Endometrial microvascular endothelial cells (primary cell): ENCODE results near the gene EBPL. TPM values are rescaled to one million over a fixed set of nuclear protein-coding genes. Genes with fewer than 3 reads are reported as not detected.

ENCODE experiments used
- in situ Hi-C: cut with HindIII; loops from 2 replicates; pipeline ENCODE4 v1.10.0; 2017; ENCODE audit warnings: low sequenced_read_pairs, low pct_unique_long_range_greater_than_20kb; ENCODE audit errors: inconsistent ontology term
- total RNA-seq: library from RNA; depleted of rRNA; stranded (reverse); fragments of >200 nt; gene quantifications from one replicate; pipeline ENCODE4 v1.2.3, GENCODE V29; 2015; ENCODE audit errors: inconsistent ontology term

The EBPL gene
- total RNA-seq, 1 donor from 2014 or later, result 57.3 TPM

DNA sequence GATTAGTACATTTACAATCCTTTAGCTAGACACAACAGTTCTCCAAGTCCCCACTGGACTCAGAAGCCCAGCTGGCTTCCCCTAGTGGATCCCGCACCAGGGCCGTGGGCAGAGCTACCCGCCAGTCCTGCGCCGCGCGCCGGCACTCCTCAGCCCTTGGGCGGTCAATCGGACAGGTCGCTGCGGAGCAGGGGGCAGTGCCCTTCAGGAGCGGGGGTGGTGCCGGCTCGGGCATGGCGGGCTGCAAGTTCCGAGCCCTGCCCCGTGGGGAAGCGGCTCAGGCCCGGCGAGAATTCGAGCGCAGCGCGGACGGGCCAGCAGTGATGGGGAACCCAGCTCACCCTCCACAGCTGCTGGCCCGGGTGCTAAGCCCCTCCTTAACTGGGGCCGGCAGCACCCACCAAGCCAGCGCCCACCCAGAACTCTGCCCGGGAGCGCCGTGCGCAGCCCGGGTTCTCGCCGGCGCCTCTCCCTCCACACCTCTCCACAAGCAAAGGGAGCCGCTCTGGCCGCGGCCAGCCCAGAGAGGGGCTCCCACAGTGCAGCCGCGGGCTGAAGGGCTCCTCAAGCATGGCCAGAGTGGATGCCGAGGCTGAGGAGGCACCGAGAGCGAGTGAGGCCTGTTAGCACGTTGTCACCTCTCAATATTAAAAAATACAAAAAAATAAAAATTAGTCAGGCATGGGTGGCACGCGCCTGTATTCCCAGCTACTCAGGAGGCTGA is 12.9 kb downstream of the EBPL start:
- in situ Hi-C loops, result no loop called here

DNA sequence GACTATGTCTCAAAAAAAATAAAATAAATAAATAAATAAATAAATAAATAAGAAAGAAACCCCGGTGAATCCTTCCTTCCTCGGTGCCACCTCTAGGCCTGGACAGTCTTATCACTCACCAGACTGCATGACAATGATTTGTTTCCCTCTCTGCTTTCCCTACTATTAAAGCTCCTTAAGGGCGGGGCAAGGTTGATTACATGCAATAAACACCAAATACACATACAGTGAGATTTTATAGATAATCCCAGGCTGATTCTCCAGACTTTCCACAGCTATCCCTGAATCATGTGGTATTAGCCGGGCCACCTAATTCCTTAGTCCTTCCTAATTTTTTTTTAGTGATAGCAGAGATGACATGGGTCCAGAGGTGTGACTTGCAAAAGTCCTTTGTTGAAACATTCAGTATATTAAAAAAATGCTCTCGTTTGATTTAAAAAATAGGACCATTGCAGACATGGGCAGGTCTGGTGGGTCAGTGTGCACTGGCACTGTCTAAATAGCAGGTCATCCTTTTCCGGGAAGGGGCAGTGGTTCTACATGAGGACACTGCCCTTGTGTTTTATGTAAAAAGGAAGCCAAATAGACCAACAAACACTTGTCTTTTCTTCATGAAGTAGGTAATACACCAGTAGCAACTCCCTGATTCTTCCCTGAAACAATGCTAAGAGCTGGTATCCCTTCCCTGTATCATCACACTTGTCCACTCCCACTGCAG is 14.5 kb downstream of the EBPL start:
- in situ Hi-C loops, result no loop called here

DNA sequence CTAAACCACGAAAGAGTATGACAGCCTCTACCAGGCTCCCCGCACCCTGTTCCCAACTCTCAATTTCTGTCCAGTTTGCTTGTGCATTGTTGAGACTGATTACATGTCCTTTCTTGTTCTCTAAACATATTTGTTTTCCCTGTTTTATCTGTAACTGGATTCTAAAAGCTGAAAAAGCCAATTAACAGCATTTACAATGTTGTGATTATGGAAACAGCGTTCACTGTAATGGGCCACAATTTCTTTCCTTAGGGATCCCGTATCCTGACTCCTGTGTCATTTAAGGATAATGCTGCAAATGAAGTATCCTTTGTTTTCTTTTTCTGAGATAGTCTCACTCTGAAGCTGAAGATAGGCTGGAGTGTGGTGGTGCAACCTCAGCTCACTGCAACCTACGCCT is 20.5 kb downstream of the EBPL start:
- in situ Hi-C loops, result no loop called here

DNA sequence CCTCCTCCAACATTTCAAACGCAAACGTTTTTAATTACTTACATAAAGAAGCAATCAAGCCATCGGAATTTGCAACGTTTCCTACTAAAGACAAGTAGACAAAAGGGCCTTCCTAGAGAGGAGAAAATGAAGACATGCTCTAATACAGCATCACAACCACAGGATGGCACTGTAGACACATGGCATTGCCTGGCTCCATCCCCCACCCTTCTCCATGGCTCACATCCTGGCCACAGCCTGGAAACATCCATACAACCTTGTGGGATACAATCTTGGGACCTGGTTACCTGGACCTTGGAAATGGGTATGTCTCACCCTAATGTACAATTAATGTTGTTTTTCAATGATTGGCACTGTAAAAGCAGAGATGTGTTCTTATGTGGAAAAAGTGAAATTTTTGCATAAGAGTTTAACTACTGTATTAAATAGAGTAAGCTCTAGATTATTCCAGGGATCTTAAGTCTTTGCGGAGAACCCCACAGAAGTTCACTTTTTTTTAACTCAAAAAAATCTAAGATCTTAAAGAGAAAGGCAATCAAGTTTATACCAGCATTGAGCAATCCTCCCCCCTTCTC is 21.5 kb downstream of the EBPL start:
- in situ Hi-C loops, result no loop called here

- in situ Hi-C loops, result no loop called here
Observed at GRCh38 chr13:49667773-49668172, 23.5 kb downstream of the EBPL start.

GRCh38 chr13:49664606-49665005 is 26.7 kb downstream of the EBPL start:
- in situ Hi-C loops, result no loop called here

DNA sequence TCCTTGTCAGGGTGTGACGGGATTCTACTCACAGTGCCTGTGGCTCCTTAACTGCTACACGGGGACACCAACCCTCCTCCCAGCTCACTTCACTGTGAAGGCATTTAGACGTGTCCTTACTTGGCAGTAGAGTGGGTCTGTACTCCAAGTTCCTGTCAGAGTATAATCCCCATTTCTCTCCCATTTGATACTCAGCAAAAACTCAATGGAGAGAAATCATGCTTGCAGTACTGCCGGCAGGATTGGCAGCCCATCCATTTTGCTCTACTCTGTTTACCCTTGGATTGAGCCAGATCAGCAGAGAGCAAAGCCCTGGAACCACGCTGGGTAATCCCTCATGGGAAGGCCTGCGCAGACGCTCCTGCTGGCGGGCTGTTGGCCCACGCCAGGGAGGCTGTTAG is 34.0 kb downstream of the EBPL start:
- in situ Hi-C loops, result no loop called here

GRCh38 chr13:49655906-49656305 is 35.4 kb downstream of the EBPL start:
- in situ Hi-C loops, result no loop called here

DNA sequence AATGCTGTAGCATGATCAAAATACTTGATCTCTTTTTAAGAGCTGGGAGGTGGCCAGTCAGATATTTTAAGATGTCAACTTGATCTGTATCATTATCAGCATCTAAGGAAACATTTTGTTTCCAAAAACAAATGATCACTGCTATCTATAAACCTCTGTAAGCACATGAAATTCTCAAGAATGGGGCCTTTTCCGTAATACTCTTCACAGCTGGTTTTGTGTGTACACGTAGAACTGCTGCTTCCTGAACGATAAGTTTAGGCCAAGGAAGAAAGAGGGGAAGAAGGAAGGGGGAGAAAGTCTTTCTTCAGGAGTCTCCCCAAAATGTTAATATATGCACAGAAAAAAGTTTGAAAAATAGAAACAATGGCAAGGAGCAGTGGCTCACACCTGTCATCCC is 37.3 kb downstream of the EBPL start:
- in situ Hi-C loops, result no loop called here

GRCh38 chr13:49653478-49653877 is 37.8 kb downstream of the EBPL start:
- in situ Hi-C loops, result no loop called here

DNA sequence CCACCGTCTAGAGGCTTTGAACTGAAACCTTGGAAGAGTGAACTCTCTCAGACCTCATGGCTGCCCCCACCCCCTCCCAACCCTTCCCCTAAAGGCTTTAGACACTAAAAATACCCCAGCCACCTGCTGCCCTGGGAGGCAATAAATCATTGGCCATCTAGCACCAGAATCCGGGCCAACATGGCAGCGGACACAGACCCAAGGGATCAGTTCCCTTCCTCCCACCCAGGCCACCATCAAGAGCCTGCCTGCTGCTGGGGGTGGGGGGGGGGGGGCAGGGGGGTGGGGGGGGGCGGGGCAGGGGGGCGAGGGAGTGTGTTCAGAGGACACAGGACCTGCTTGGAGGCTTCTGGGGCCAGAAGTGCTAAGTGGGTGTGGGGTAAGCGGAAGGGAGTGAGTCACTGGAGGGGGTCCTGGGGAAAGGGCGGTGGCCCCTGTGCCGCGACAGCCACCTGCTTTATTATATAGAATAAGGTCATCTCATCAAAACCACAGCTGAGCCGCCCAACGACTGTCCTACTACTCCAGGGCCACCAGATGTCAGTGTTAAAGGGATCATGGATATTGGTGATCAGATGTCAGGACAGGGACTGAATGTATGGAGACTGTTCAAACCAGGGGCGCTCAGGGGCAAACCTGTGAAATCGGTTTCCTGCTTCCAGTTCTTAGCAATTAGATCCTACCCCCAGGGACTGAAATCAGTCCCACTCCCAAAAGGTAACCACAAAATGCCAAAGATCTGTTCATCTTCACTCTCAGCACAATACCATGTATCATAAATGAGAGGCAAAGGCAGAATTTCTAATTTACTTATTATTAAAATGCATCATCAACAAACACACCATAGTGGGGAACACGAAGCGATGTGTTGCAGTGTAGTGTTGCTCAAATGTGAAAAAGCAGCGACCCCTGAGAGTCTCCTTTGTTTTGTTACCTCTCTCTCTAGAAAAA is 38.7 kb downstream of the EBPL start:
- in situ Hi-C loops, result no loop called here

DNA sequence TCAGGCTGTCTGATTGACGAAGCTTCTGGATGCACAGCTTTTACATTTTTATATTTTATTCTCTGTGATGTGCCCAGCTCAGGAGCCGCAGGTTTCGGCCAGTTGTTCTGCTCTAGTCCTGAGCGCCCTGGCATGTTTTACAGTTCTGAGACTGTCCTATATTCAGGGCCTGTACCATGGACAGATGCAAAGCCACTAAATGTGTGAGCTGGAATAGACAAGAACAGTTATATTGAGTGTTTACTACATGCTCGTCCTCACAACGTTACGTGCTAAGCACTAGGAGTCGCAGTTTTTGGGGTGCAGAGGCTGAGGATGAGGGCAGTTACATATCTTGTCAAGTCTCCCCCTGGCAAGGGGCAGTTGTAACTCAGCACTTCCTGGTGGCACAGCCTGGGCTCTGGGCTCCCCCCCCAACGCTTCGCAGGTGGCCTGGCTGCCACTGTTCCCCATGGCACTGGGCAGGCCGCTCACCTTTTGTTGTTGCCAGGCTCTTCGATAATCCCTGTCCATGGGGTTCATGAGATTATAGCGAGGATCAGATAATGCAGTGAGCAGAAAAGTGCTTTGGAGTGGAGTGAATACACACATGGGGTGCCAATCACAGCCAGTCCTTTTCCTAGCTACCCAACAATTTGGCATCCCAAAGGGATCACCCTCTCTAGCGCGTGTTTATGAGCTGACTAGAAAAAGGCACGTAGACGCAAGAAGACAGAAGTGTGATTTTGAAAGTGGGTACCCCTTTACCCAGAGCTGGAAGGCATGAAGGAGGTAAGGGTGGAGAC is 39.5 kb downstream of the EBPL start:
- in situ Hi-C loops, result no loop called here

- in situ Hi-C loops, result no loop called here
Observed at GRCh38 chr13:49649963-49650312, 41.3 kb downstream of the EBPL start.

DNA sequence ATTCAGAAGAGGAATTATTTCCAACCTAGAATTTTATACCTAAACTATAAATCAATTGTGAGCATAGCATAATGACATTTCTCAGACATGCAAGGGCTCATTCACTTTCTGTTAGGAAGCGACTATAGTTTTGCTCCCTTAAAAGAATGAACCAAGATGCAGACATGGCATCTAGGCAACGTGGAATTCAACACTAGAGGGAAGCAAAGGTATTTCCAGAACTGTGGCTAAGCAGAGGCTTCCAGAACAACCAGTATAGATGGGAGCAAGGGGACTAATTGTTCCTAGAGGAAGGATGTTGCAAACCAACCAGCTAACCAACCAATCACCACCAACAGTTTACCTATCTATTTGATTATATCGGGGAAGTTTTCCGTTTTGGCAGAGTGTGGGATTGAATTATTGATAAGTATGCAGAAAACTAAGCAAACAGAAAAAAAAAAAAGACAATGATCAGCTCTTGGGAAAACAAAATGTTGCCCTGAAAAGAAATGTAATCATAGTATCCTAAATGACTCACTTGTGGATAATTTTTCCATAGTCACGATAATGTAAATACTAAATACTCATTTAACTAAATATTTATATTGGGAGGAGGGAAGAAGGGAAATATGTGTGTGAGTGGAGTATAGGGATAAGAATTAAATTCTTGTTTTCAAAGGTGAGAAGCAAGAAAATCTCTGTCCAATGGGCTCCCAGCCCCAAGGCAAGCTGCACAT is 41.9 kb downstream of the EBPL start:
- in situ Hi-C loops, result no loop called here

DNA sequence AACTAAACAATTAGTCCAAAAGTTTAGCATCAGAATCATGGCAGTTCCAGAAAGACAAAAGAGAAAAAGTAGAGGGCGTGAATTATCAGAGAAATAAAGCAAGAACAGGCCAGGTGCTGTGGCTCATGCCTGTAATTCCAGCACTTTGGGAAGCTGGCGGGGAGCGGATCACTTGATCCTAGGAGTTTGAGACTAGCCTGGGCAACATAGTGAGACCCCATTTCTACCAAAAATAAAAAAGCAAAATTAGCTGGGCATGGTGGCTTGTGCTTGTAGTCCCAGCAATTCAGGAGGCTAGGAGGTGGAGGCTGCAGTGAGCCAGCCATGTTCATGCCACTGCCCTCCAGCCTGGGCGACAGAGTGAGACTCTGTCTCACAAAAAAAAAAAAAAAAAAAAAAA is 44.6 kb downstream of the EBPL start:
- in situ Hi-C loops, result no loop called here

GRCh38 chr13:49645451-49645850 is 45.8 kb downstream of the EBPL start:
- in situ Hi-C loops, result no loop called here

DNA sequence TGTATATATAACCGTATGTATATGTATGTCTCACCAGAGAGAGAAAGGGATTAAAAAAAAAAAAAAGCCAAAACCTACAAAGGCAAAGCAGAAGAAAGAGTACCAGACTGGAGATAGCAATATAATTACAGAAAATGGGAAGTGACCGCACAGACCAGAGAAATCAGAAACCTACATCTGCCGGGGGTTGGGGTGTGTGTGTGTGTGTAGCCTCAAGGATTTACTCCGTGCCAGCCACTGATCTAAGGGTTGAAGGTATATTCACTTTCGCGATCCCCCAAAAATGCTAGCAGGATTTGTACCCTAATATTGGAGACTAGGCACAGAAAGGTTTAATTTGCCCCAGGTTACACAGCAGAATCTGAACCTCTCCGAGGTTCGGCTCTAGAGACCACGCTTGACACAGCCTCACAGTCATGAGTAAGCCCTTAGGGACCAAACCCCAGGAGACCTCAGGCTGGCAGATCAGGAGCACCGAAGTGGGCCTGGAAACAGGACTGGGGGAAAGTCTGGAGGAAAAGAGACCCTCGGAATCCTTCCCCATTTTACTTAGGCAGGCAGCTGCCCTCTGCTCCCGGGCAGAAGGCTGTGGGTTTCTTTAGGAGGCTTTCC is 48.1 kb downstream of the EBPL start:
- in situ Hi-C loops, result no loop called here
